ENCODE results near the gene SDK1.

SDK1 gene

DNA sequence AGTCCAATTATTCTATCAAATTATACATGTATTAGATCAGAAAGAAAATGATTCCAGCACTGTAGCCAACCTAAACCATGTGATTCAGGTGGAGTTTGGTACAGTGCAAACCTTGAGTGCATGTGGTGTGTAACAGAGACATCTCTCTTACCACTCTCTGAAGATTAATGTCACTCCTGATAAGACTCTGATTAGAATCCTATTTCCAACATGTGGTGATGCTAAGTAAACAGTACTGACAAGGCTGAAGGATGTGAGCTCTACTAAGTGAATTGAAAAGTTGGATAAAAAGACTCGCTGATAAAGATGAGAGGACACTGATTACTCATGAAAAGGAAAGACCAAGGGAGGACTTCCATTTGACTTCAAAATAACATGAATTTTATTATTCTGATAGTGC lies 232.0 kb downstream of the SDK1 start:
- DNase-seq (ENCODE audit: low read depth): no peak
- TF ChIP-seq, protein P1, sequence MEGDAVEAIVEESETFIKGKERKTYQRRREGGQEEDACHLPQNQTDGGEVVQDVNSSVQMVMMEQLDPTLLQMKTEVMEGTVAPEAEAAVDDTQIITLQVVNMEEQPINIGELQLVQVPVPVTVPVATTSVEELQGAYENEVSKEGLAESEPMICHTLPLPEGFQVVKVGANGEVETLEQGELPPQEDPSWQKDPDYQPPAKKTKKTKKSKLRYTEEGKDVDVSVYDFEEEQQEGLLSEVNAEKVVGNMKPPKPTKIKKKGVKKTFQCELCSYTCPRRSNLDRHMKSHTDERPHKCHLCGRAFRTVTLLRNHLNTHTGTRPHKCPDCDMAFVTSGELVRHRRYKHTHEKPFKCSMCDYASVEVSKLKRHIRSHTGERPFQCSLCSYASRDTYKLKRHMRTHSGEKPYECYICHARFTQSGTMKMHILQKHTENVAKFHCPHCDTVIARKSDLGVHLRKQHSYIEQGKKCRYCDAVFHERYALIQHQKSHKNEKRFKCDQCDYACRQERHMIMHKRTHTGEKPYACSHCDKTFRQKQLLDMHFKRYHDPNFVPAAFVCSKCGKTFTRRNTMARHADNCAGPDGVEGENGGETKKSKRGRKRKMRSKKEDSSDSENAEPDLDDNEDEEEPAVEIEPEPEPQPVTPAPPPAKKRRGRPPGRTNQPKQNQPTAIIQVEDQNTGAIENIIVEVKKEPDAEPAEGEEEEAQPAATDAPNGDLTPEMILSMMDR (conservative IDR thresholded peaks at IDR 0.05; ENCODE audit: low read length): no peak
- no peak overlapping the region for H3K4me3 ChIP-seq (ENCODE audit: low read length)

DNA sequence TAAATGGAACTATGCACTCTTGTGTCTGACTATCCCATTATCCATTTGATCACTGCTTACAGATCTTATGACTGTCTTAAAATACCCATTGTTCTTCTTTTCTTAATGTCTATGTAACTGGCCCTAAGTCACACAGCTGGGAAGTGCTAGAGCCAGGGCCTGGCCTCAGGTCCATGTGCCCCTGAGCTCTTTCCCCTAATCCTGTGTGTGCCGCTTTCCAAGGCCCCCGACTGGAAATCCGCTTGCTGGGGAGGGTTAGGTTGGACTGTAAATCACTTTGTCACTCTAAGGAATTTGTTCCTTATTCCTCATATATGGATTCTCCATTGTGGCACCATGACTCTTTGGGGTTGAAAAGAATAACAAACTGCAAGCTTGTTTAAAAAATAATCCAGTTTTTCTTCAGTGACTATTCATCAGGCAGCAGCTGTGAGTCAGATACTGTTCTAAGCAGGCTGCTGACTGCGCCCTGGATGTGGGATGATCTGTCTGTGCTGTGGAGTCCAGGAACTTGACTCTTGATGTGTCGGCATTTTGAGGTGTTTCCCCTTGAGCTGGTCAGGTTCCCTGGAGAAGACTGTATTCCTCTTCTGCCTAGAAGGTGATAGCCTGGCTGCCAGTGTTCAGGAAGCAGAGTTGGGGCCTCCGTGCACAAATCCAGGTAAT lies 236.3 kb downstream of the SDK1 start:
- TF ChIP-seq, protein P1 (conservative IDR thresholded peaks at IDR 0.05; ENCODE audit: low read length): no peak
- DNase-seq (ENCODE audit: low read depth): no peak
- H3K4me3 ChIP-seq (ENCODE audit: low read length): no peak overlapping the region

DNA sequence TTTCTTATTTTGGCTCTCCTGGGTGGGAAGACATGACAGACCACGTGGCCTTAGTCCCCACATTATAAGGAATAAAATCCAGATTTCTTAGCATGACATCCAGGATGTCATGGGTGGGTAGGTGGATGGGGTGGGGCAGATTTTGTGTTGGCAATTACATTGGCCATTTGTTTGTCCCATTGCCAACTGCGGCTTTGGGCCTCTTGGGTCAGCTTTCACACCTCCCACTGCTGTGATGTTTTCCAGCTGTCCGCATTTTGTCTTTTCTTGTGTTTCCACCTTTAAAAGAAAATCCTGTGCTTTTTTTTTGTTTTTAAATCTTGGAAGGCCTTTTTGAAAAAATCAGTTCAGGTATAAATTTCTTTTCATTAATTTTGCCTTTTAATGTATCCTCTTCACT lies 237.0 kb downstream of the SDK1 start:
- TF ChIP-seq, protein P1 (conservative IDR thresholded peaks at IDR 0.05; ENCODE audit: low read length): no peak
- DNase-seq (ENCODE audit: low read depth): no peak
- no peak overlapping the region for H3K4me3 ChIP-seq (ENCODE audit: low read length)

DNA sequence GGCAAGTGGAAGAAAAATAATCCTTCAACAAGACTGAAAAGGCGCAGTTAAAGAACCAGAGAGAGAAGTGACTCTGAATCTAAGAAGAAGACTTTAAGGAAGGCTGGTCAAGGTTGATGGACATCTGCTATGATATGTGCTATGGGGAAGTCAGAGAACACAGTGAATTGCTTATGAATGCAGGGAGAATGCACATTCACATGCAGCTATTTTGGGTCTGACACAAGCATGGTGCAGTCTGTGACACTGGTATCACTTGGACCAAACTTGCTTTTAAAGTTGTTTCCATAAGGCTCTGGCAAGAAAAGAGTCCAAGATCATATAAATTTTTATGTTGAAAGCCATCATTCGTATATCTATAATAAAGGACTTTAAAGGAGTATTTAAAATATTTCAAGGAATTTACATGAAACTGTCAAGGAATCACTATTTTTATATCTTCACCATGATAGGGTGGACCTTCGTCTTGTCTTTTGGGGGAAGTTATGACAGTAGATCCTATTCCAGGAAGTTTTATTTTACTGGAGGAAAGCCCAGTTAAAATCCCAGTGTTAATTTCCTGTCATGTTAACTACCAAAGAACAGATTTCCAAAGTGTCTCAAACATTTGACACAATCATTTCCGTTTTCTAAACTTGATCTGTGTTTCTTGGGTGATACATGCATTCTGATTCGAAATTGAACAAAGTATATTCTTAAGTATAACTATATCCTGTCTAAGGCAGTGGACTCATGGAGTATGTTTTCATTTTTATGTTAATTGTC lies 239.6 kb downstream of the SDK1 start:
- TF ChIP-seq, protein P1 (conservative IDR thresholded peaks at IDR 0.05; ENCODE audit: low read length): no peak
- no peak overlapping the region for H3K4me3 ChIP-seq (ENCODE audit: low read length)
- DNase-seq (ENCODE audit: low read depth): no peak

DNA sequence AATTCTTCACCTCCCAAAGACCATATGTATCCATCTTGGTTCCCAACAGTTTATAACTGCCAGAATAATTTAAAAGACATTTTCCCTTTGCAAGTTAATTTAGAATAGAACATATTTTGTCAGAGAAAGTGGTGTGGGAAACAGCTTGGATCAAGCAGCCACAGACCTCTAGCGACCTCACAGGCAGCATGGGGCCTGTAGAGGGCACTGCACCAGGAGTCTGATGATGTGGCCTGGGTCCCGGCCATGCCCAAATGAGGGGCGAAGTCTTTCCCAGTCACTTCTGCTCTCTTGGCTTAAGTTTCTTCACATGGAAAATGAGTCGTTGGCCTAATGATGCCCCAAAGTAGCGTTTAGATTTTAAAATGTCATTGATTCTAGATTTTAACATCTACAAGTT lies 243.2 kb downstream of the SDK1 start:
- no peak overlapping the region for H3K4me3 ChIP-seq (ENCODE audit: low read length)
- no peak for DNase-seq (ENCODE audit: low read depth)

DNA sequence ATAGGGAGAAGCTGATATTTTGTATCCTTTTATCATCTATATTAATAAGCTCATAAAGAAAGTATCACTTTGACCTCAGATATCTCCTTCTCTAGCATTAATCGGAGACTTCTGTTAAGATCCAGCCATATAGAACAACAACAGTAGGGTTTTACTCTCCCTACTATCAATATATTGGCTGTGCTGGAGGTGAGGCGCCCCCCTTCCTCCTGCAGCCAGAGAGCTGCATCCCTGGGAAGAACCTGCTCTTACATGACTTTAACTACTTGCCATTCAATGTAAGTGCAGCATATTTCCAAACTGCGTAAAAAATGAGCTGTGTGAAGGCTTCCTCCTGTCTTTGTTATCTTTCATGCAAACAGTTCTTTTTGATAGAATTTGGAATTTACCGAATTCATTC lies 247.8 kb downstream of the SDK1 start:
- DNase-seq (ENCODE audit: low read depth): no peak
- TF ChIP-seq, protein P1 (conservative IDR thresholded peaks at IDR 0.05; ENCODE audit: low read length): no peak
- H3K4me3 ChIP-seq (ENCODE audit: low read length): no peak overlapping the region

More for the DNA sequence above, 243.2 kb downstream of the SDK1 start:
- TF ChIP-seq, protein P1 (conservative IDR thresholded peaks at IDR 0.05; ENCODE audit: low read length): no peak

DNA sequence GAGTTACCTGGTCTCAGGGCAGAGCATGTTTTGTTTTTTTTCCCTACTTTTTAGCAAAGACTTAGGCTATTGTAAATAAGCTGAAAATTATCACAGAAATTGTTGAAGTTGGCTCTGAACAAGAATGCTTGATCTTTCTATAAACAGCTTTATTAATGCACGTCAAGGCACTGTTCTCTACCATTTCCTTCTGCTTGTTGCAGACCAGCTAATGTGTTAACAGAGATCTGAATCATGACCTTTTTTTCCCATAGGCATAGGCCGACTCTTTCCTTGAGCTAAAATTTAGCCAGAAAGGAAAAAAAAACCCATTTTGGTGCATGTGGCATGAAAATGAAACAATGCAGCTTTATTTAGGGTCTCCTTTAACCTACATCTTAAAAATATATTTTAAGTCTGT lies 248.5 kb downstream of the SDK1 start:
- H3K4me3 ChIP-seq (ENCODE audit: low read length): no peak overlapping the region
- TF ChIP-seq, protein P1 (conservative IDR thresholded peaks at IDR 0.05; ENCODE audit: low read length): no peak
- DNase-seq (ENCODE audit: low read depth): no peak

Data from AG10803 (cell line).